DOHH2 (cell line): Measurements from ENCODE around the gene MDGA2.
"Not testable (repeated sequence)": the region's sequence is repeated elsewhere in the genome, so short reads cannot be mapped to it uniquely, and the experiment has no call there.

ENCODE experiments used
- EZH2phosphoT487 ChIP-seq: fragments of 200-600 bp; sonication (generic); IDR thresholded peaks from 2 replicates; pipeline ENCODE4 v1.6.1; 2017; ENCODE audit warnings: borderline replicate concordance, mild to moderate bottlenecking, antibody characterized with exemption, low read length, moderate library complexity, mixed read lengths
- TF ChIP-seq, protein P1 (sequence below): fragments of 200-600 bp; sonication (generic); IDR thresholded peaks from one replicate; pipeline ENCODE4 v1.5.1; 2014; ENCODE audit warnings: antibody characterized with exemption, mild to moderate bottlenecking, low read depth, low read length; ENCODE audit not compliant: poor library complexity, severe bottlenecking

DNA sequence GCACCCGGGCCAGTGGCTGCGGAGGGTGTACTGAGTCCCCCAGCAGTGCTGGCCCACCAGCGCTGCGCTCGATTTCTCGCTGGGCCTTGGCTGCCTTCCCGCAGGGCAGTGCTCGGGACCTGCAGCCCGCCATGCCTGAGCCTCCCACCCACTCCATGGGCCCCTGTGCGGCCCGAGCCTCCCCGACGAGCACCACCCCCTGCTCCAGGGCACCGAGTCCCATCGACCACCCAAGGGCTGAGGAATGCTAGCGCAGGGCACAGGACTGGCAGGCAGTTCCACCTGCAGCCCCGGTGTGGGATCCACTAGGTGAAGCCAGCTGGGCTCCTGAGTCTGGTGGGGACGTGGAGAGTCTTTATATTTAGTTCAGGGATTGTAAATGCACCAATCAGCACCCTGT lies 432.8 kb downstream of the MDGA2 start:
- TF ChIP-seq, protein P1, sequence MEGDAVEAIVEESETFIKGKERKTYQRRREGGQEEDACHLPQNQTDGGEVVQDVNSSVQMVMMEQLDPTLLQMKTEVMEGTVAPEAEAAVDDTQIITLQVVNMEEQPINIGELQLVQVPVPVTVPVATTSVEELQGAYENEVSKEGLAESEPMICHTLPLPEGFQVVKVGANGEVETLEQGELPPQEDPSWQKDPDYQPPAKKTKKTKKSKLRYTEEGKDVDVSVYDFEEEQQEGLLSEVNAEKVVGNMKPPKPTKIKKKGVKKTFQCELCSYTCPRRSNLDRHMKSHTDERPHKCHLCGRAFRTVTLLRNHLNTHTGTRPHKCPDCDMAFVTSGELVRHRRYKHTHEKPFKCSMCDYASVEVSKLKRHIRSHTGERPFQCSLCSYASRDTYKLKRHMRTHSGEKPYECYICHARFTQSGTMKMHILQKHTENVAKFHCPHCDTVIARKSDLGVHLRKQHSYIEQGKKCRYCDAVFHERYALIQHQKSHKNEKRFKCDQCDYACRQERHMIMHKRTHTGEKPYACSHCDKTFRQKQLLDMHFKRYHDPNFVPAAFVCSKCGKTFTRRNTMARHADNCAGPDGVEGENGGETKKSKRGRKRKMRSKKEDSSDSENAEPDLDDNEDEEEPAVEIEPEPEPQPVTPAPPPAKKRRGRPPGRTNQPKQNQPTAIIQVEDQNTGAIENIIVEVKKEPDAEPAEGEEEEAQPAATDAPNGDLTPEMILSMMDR, result not testable (repeated sequence)
- not testable (repeated sequence) for TF ChIP-seq EZH2phosphoT487
